GM12872 (cell line): ENCODE results near the gene SLC37A1.

Experiments used
- TF ChIP-seq, protein P1 (sequence below): IDR thresholded peaks from 3 replicates; pipeline ENCODE4 v1.5.1; 2011; ENCODE audit warnings: low read depth, mild to moderate bottlenecking, low read length, moderate library complexity; ENCODE audit not compliant: insufficient read depth

The SLC37A1 gene

DNA sequence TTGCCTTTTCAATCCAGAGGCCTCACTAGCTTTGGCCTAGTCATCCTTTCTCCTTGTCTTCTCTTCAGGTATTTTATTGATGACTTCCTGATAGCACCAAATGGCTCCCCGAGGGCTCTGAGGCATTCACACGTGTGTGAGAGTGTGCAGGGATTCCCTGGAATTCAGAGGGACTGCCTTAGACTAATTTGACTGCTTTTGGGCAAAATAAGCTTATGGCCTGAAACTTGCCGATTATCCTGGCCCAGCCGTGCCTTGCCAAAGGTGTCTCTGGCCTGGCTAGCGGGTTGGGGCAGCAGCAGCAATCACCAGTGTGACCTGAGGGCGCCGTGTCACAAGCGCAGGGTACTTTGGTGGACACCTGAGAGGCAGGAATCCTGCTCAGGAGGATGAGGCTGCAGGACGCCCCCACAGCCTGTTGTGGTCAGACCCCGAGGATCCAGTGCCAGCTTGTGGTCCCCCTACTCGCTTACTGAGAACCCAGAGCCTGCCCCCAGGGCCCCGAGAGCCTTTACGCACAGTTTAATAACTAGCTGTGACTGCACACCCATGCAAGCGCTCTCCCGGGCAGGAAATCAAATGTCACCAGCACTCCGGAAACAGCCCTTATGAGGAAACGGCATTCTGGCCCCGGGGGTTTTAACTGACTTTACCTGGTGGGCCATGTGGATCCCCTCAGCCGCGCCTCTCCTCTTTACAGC lies 76.9 kb downstream of the SLC37A1 start:
- TF ChIP-seq, protein P1, sequence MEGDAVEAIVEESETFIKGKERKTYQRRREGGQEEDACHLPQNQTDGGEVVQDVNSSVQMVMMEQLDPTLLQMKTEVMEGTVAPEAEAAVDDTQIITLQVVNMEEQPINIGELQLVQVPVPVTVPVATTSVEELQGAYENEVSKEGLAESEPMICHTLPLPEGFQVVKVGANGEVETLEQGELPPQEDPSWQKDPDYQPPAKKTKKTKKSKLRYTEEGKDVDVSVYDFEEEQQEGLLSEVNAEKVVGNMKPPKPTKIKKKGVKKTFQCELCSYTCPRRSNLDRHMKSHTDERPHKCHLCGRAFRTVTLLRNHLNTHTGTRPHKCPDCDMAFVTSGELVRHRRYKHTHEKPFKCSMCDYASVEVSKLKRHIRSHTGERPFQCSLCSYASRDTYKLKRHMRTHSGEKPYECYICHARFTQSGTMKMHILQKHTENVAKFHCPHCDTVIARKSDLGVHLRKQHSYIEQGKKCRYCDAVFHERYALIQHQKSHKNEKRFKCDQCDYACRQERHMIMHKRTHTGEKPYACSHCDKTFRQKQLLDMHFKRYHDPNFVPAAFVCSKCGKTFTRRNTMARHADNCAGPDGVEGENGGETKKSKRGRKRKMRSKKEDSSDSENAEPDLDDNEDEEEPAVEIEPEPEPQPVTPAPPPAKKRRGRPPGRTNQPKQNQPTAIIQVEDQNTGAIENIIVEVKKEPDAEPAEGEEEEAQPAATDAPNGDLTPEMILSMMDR, result no peak

DNA sequence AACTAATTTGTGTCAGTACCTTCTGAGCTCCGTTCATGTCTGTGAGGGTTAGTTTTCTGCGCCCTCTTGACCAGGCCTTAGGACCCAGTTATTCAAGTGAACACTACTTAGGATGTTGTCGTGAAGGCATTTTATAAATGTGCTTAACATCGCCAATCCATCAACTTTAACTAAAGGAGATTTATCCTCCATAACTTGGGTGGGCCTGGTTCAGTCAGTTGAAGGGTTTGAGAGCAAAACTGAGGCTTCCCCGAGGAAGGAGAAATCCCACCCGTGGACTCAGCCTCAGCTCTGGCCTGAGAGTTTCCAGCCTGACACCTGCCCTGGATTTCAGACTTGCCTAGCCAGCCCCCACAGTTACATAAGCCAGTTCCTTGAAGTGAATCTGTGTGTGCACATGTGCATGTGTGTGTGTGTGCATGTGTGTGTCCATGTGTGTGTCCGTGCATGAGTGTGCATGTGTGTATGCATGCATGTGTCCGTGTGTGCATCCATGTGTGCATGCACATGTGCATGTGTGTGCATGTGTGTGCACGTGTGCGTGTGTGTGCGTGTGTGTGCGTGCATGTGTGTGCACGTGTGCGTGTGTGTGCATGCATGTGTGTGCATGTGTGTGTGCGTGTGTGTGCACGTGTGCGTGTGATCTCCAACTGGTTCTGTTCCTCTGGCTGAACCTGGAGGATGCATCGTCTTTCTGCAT lies 77.7 kb downstream of the SLC37A1 start:
- TF ChIP-seq, protein P1, result no peak

DNA sequence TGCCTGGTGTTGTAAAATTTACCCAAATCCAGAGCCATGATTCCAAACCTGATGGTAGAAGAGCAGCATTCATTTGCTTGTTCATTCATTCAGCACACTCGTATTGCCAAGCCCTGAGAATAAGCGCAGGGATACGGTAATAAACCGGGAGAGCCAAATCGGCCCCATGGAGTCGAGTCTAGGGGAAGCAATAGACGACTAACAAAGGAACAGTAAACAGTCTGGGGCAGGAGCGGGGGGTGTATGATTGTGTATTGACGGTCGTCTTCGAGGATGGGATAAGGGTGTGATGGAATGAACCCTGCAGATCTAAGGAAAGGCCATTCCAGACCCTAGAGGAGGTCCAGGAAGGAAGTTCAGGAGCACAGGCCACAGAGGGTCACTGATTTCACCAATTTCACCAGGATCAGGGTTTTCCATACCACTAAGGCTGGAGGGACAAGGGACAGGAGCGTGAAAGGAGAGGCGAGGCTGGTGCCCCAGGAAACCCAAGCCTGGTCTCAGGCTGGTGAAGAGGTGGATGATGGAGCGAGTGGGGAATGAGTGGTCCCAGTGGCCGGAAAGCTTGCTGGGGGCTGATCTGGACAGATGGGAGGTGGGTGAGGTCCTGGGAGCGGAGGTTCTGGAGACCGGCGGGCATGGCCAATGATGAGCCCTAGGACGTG lies 78.6 kb downstream of the SLC37A1 start:
- TF ChIP-seq, protein P1, result no peak

DNA sequence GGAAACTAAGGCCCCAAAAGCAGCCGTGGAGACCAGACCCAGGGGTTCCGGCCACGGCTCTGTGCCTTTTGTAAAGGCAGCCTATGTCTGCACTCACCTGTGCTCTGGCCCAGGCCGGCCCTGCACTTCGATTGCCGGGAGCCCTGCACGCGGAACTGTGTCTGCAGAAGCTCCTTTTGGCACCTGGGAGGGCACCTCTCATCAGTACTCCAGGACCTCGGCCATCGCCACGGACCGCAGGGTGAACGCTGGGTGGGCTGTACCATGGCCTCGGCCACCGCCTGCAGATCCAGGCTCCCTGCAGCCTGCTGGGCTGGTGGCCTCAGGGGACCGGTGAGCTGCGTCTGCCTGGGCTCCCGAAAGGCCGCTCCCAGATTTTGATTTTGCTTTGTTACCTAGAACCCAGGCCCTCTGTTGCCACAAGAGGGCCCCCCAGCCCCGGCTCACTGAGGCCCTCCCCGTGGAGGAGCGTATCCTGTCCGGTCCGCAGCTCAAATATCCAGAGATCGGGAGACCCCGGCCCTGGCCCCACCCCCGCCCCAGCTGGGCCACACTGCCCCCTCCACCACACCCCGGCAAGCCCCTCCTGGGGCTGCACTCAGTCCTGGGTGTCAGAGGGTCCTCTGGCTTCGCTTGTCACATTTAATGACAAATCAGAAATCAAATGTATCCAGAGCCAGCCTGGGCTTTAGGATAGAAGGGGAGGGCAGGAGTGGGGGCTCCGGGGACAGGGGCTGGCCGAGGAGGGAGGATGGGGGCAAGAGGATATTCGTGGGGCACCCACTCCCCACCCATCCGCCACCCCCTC lies 79.6 kb downstream of the SLC37A1 start:
- TF ChIP-seq, protein P1, result peak; percentile 77

DNA sequence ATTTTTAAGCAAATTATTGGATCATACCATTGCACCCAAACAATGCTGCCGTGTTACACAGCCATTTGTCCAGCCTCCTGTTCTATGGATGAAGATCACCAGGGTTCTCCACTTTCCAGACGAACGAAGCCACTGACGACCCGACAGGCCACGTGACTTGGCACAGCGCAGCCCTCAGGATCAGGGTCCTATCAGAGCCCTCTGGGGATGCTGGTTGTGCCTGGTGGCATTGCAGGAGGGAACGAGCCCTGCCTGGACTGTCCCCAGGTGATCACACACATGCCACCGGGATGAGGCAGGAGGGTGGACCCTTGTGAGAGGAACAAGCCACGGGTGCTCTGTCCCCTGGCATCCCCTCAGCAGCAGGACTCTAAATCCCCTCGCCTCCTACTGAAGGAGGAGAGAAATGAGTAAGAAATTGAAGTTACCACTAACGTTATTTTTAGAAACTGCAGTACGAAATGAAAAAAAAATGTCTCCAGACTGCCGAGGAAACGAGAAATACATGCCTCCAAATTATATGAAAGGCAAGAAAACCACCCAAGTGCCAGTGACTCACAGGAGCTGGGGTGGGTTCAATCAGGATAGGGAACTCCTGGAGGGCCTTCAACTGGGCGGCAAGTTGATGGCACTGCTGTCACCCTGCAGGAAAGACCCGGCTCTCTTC lies 81.1 kb downstream of the SLC37A1 start:
- TF ChIP-seq, protein P1, result no peak

DNA sequence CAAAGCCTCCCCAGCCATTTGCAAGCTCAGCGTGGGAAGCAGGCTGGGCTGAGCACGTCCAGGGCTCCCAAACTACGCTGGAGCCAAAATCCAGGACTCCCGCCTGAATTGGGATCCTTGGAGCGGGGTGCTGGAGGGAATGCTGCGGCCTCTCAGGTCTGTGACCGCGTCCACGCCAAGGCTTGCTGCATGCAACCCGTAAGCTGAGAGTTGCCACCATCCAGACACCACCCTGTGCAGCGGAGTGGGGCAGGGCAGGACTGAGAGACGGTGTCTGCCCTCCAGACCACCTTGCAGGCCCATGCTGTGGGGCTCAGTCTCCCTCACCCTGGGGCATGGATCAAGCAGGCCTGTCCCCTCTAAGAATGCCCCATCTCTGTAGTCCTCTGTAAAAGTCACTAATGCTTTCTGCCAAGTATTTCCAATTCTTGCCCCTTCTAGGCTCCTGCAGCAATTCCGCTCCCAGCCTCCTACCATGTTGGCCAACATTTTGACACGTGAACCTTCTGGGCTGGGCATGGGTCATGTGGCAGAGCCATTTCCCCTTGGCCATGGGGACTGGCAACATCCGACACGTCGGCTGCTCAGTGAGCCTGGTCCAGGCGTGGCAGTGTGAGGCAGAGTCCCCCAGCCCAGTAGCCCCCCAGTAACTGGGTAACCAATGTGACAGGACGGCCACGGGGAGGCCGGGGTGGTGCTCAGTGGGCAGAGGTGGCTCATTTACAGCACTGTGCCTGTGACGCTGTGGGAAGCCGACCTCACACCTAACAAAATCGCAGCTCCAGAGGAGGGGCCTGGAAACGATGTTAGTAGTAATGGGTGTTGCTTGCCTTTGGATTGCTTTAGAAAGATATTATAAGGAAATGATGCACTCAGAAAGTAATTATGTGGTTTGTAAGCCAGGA lies 81.9 kb downstream of the SLC37A1 start:
- TF ChIP-seq, protein P1, result no peak
